HEK293 (cell line): Measurements from ENCODE around the gene TWIST2.

Source experiments
- SCRT2 ChIP-seq: fragments of 450-650 bp; formaldehyde crosslinking; IDR thresholded peaks from 2 replicates; pipeline ENCODE4 v1.5.1; 2016; ENCODE audit warnings: missing biosample characterization, missing genetic modification characterization
- ZBTB7A ChIP-seq: fragments of 450-650 bp; formaldehyde crosslinking; IDR thresholded peaks from 2 replicates; pipeline ENCODE4 v1.5.1; 2016; ENCODE audit warnings: low read depth, missing biosample characterization, missing genetic modification characterization
- ZNF112 ChIP-seq: fragments of 450-650 bp; formaldehyde crosslinking; IDR thresholded peaks from 2 replicates; pipeline ENCODE4 v1.5.0; 2017; ENCODE audit warnings: missing biosample characterization, missing genetic modification characterization
- ZNF274 ChIP-seq, 2 experiments: fragments of 200-500 bp in 1 of 2; fragments of 450-650 bp in 1 of 2; sonication (Bioruptor generic) in 1 of 2; formaldehyde crosslinking in 1 of 2; IDR thresholded peaks; 2 replicates each; pipeline versions ENCODE4 v1.5.1 to v1.6.1; 2014 to 2016; ENCODE audit warnings: borderline replicate concordance in 1 of 2, inconsistent platforms in 1 of 2, low read length in 1 of 2, missing biosample characterization in 1 of 2, missing genetic modification characterization in 1 of 2
- ZNF311 ChIP-seq: fragments of 450-650 bp; formaldehyde crosslinking; IDR thresholded peaks from 2 replicates; pipeline ENCODE4 v1.5.1; 2017; ENCODE audit warnings: missing biosample characterization, missing genetic modification characterization, borderline replicate concordance
- ZNF48 ChIP-seq: fragments of 450-650 bp; formaldehyde crosslinking; IDR thresholded peaks from 2 replicates; pipeline ENCODE4 v1.5.1; 2016; ENCODE audit warnings: missing biosample characterization, missing genetic modification characterization
- ZNF747 ChIP-seq: fragments of 450-650 bp; formaldehyde crosslinking; IDR thresholded peaks from 2 replicates; pipeline ENCODE4 v1.5.1; 2016; ENCODE audit warnings: missing biosample characterization, missing genetic modification characterization
- TF ChIP-seq, protein P1 (sequence below): fragments of 450-650 bp; formaldehyde crosslinking; IDR thresholded peaks from 2 replicates; pipeline ENCODE4 v1.5.1; 2016; ENCODE audit warnings: missing biosample characterization, missing genetic modification characterization
- TF ChIP-seq, protein P2 (sequence below): fragments of 450-650 bp; formaldehyde crosslinking; IDR thresholded peaks from 2 replicates; pipeline ENCODE4 v1.5.1; 2016; ENCODE audit warnings: missing biosample characterization, missing genetic modification characterization
- TF ChIP-seq, protein P3 (sequence below): sonication (generic); formaldehyde crosslinking; IDR thresholded peaks from 2 replicates; pipeline ENCODE4 v1.8.1; 2022; ENCODE audit warnings: mild to moderate bottlenecking, moderate library complexity, missing genetic modification reagents

DNA sequence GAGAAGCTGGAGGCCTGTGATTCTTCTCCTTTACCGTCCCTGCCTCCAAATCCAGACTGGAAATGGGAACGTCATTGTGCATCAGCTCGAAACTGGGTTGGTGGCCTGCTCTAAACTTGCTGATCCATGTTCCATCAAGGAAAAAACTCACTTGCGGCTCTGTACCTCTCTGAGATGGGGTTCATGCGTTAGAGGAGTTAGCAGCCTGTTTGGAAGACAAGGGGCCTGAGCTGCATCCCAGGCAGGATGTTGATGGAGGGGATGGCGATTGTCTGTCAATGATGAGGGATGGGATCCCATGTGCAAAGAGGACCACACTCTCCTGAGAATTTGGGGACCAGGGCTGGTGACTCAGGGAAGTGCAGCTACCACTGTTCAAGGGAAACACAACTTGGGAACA, 26.0 kb downstream of the TWIST2 start:
- TF ChIP-seq, protein P1, sequence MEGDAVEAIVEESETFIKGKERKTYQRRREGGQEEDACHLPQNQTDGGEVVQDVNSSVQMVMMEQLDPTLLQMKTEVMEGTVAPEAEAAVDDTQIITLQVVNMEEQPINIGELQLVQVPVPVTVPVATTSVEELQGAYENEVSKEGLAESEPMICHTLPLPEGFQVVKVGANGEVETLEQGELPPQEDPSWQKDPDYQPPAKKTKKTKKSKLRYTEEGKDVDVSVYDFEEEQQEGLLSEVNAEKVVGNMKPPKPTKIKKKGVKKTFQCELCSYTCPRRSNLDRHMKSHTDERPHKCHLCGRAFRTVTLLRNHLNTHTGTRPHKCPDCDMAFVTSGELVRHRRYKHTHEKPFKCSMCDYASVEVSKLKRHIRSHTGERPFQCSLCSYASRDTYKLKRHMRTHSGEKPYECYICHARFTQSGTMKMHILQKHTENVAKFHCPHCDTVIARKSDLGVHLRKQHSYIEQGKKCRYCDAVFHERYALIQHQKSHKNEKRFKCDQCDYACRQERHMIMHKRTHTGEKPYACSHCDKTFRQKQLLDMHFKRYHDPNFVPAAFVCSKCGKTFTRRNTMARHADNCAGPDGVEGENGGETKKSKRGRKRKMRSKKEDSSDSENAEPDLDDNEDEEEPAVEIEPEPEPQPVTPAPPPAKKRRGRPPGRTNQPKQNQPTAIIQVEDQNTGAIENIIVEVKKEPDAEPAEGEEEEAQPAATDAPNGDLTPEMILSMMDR (tag by site-specific recombination), result no peak
- no peak for TF ChIP-seq ZNF311 (tag by site-specific recombination)
- no peak for TF ChIP-seq ZNF48 (tag by site-specific recombination)
- TF ChIP-seq ZNF112 (tag by site-specific recombination), result no peak
- no peak for TF ChIP-seq ZNF274 (IDR thresholded peaks at IDR 0.05; ENCODE audit: low read length)
- TF ChIP-seq ZNF274 (tag by site-specific recombination; IDR thresholded peaks at IDR 0.05; ENCODE audit: borderline replicate concordance), result no peak
- TF ChIP-seq, protein P2, sequence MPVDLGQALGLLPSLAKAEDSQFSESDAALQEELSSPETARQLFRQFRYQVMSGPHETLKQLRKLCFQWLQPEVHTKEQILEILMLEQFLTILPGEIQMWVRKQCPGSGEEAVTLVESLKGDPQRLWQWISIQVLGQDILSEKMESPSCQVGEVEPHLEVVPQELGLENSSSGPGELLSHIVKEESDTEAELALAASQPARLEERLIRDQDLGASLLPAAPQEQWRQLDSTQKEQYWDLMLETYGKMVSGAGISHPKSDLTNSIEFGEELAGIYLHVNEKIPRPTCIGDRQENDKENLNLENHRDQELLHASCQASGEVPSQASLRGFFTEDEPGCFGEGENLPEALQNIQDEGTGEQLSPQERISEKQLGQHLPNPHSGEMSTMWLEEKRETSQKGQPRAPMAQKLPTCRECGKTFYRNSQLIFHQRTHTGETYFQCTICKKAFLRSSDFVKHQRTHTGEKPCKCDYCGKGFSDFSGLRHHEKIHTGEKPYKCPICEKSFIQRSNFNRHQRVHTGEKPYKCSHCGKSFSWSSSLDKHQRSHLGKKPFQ, result no peak
- TF ChIP-seq SCRT2, result no peak
- no peak for TF ChIP-seq ZBTB7A
- TF ChIP-seq, protein P3, sequence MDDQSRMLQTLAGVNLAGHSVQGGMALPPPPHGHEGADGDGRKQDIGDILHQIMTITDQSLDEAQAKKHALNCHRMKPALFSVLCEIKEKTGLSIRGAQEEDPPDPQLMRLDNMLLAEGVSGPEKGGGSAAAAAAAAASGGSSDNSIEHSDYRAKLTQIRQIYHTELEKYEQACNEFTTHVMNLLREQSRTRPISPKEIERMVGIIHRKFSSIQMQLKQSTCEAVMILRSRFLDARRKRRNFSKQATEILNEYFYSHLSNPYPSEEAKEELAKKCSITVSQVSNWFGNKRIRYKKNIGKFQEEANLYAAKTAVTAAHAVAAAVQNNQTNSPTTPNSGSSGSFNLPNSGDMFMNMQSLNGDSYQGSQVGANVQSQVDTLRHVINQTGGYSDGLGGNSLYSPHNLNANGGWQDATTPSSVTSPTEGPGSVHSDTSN, result no peak
- TF ChIP-seq ZNF747 (tag by site-specific recombination), result no peak
